ENCODE data around the gene RNF213.
"Not testable (repeated sequence)": the region's sequence is repeated elsewhere in the genome, so short reads cannot be mapped to it uniquely, and the experiment has no call there.

RNF213 gene

DNA sequence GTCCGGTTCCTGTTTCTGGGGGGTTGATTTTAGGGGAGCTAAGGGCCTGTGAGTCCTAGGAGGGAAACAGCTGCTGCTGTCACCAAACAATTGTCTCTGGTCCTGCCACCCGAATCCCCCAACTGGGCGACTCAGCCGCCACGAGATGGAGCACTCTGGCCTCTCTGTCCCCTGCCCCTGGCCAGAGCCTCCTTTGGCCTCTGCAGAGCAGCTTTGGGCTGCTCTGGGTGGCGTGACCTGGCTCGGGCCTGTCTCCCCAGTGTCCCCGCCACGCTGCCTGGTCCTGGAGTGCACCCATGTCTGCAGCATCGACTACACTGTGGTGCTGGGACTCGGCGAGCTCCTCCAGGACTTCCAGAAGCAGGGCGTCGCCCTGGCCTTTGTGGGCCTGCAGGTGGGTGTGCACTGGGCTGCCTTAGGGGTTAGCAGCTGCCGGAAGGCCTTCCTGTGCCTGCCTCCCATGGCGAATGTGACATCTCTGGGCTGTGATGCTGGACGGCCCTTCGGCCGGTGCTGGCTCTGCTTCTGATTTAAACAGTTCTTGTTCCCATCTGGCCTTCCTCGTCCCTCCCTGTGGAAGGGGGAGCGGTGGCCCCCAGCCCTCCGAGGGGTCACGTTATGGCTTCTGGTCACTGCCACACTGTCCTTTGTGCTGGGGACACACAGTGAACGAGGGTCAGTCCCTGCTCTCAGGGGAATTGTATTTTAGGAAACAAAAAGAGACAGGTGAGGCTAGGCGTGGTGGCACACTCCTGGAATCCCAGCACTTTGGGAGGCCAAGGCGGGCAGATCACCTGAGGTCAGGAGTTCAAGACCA, 11.6 kb upstream of the RNF213 start:
- no peak for DNase-seq (ENCODE audit: low read depth in 2 of 2)

DNA sequence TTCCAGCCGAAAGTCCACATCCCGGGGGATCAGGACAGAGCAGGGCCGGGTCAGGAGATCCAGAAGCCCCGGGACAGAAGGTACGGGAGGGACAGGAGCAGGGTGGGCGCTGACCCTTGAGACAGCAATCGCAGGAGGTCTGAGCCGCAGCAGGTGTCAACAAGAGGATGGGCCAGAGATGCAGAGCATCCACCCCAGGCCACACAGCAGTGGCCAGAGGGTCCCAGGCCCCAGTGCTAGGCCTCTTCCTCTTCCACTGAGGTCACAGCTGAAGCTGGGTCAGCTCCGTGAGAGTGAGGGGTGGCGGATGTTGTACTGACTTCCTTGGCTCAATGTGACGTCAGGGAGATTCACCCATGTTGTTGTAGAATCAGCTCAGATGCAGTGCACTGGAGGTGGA, 8.7 kb upstream of the RNF213 start:
- no peak for DNase-seq (ENCODE audit: low read depth in 2 of 2)

- peak; percentile 80 to 90 for DNase-seq (ENCODE audit: low read depth in 2 of 2)
These were observed 7.8 kb upstream of the RNF213 start for GRCh38 chr17:80252871-80253270.

GRCh38 chr17:80253631-80254395, 6.8 kb upstream of the RNF213 start:
- no peak for DNase-seq (ENCODE audit: low read depth in 2 of 2)

DNA sequence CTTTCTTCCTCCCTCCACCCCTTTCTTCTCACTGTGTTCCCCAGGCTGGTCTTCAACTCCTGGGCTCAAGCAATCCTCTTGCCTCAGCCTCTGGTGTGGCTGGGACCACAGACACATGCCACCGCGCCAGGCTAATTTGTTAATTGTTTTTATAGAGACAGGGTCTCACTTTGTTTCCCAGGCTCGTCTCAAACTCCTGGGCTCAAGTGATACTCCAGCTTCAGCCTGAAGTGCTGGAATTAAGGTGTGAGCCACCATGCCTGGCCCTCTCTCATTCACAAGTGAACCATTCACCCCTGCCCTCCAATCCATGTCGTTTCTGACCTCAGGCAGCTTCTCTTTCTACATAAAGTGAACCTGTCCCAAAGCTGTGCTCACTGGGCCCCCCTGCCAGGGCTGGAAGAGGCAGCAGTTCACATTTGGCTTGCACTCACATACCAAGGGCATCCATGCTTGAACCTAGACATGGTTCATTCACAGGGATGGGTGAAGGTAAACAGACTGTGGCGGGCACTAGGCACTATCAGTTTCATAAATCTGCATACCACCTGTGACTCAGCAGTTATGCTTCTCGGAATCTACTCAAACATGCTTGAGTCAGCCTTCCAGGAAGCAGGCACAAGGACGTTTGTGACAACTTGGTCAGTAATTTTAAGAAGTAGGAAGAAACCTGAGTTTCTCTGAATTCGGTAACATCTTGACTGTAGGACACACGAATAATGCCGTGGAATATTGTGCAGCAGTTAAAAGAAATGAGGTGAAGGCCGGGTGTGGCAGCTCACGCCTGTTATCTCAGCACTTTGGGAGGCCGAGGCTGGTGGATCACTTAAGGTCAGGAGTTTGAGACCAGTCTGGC, 6.0 kb upstream of the RNF213 start:
- peak in 1 of 2 donors; percentile 67 for DNase-seq (ENCODE audit: low read depth in 2 of 2)

- no peak for DNase-seq (ENCODE audit: low read depth in 2 of 2)
These were observed 4.7 kb upstream of the RNF213 start for GRCh38 chr17:80256034-80256350.

DNA sequence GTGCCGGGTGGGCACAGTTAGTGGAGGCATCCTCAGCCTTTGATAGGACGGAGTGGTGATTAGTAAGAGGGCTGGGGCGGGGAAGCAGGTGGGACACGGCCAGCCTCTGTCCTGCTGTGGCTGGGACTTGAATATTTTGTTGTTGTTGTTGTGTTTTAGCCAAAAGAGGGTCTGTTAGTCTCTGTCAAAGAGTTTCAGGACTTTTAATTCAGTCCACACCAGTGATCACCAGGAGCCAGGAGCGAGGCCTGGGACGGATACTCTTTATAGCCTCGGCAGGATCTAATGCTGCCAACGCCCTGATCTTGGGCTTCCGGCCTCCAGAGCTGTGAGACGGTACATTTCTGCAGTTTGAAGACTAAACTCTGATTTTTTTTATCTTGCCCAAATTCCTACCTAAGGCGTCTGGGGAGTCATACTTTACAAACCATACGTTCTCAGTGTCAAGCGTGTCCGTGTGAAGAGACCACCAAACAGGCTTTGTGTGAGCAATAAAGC, 2.9 kb upstream of the RNF213 start:
- no peak for DNase-seq (ENCODE audit: low read depth in 2 of 2)

- not testable (repeated sequence) for DNase-seq (ENCODE audit: low read depth in 2 of 2)
These were observed 2.4 kb upstream of the RNF213 start for GRCh38 chr17:80258296-80258695.

GRCh38 chr17:80259457-80260068, 1.1 kb upstream of the RNF213 start:
- no peak for DNase-seq (ENCODE audit: low read depth in 2 of 2)

- DNase-seq (ENCODE audit: low read depth in 2 of 2), result peak in 1 of 2 donors; percentile 70
These were observed 550 bp upstream of the RNF213 start for GRCh38 chr17:80260069-80260535.

- DNase-seq (ENCODE audit: low read depth in 2 of 2), result no peak
These were observed 675 bp downstream of the RNF213 start for GRCh38 chr17:80261159-80261894.

GRCh38 chr17:80261895-80262279, 1.2 kb downstream of the RNF213 start:
- DNase-seq (ENCODE audit: low read depth in 2 of 2), result no peak

DNA sequence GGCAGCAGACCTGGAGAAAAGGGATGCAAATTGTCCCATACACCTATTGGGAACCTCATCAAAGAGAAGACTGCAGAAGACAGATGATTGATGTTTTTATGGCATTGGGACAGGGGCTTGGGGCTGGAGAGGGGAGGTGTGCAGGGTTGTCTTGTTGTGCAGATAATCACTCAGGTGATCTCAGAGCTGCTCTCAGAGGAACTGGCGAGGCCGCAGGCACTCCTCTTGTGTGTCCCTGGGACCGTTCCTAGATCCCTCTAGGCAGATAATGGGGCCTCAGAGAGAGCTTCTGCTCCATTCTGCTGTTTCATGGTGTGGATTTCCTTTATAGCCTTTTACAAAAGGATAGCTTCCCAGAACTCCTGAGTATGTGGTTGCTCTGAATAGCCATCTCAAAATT, 1.6 kb downstream of the RNF213 start:
- no peak for DNase-seq (ENCODE audit: low read depth in 2 of 2)

- DNase-seq (ENCODE audit: low read depth in 2 of 2), result no peak
These were observed 2.2 kb downstream of the RNF213 start for GRCh38 chr17:80262775-80263244.

- DNase-seq (ENCODE audit: low read depth in 2 of 2), result peak; percentile 86 to 87
These were observed 2.9 kb downstream of the RNF213 start for GRCh38 chr17:80263253-80264204.

DNA sequence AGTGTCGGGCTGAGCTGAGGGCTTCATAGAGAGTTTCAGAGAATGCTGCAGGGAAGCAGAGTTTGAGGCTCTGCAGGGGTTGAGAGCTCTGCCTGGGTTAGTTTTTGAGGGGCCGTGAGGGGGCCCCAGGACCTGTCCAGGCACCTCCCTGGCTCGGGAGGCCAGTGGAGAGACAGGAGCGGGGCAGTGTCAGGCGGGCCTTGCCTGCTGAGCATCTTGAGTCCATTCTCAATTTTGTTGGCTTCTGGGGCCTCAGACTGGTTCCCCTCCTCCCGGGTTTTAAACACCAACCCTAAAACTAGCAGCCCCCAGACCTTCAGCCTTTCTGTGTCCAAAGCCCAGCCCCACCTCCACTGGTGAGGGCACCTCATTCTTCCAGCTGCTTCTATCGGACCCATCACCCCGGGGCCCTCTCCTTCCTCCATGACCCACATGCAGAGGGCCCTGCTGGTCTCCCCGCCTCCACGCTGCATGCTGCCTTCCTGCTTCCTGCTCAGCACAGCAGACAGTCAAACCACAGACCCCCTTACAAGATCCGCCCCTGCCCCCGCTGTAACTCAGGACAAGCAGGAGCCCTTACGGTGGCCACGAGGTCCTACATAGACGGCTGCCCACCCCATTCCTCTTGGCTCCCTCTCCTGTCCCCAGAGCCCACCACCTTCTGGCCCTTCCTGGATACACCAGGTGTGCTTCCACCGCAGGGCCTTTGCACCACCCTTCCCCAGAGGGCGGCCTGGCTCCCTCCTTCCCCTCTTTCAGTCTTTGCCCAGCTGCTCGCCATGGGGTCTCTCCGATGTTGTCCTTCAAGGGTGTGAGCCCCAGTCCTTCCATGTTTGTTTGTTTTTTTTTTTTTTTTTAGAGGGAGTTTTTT, 3.8 kb downstream of the RNF213 start:
- DNase-seq (ENCODE audit: low read depth in 2 of 2), result no peak

DNA sequence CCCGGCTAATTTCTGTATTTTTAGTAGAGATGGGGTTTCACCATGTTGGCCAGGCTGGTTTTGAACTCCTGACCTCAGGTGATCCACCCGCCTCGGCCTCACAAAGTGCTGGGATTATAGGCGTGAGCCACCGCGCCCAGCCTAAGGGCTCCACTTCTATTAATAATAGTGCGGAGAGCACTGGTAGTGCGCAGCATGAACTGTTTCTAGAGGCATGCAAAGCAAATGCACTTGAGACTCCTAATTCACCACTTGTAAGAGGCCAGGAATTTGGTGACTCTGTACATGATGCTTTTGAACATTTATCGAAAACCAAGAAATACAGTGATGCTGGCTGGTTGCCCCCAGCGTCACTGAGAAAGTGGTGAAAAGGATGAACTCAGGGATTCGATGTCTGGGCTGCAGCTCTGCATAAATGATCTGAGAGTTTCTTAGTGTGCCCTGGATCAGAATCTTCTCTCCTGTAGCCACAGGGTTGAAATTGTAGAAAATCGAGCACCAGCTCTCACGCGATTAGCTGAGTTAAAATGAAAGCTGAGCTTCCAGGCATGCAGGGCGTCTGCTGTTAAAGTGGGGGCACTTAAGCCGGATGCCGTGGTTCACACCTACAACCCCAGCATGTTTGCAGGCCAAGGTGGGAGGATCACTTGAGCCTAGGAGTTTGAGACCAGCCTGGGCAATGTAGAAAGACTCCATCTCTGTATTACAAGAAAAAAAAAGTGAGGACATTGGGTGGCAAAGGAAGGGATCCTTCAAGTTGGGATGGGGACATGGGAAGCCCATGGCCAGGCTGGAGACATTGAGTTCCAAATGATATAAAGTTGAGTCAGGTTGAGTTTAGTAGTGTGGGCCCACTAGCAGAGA, 4.8 kb downstream of the RNF213 start:
- no peak for DNase-seq (ENCODE audit: low read depth in 2 of 2)

- DNase-seq (ENCODE audit: low read depth in 2 of 2), result no peak
These were observed 6.7 kb downstream of the RNF213 start for GRCh38 chr17:80267391-80267790.

All from stimulated activated CD4-positive, alpha-beta T cell treated with anti-CD3 and anti-CD28 coated beads, Interleukin-15, amount 100 ng/mL, for 48 hours (primary cell).